ENCODE data around the gene HIRA.

GRCh38 chr22:19295733-19296132 is 135.8 kb downstream of the HIRA start:
- TF ChIP-seq, protein P1, sequence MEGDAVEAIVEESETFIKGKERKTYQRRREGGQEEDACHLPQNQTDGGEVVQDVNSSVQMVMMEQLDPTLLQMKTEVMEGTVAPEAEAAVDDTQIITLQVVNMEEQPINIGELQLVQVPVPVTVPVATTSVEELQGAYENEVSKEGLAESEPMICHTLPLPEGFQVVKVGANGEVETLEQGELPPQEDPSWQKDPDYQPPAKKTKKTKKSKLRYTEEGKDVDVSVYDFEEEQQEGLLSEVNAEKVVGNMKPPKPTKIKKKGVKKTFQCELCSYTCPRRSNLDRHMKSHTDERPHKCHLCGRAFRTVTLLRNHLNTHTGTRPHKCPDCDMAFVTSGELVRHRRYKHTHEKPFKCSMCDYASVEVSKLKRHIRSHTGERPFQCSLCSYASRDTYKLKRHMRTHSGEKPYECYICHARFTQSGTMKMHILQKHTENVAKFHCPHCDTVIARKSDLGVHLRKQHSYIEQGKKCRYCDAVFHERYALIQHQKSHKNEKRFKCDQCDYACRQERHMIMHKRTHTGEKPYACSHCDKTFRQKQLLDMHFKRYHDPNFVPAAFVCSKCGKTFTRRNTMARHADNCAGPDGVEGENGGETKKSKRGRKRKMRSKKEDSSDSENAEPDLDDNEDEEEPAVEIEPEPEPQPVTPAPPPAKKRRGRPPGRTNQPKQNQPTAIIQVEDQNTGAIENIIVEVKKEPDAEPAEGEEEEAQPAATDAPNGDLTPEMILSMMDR (IDR thresholded peaks at IDR 0.05), result no peak
- TF ChIP-seq, protein P2, sequence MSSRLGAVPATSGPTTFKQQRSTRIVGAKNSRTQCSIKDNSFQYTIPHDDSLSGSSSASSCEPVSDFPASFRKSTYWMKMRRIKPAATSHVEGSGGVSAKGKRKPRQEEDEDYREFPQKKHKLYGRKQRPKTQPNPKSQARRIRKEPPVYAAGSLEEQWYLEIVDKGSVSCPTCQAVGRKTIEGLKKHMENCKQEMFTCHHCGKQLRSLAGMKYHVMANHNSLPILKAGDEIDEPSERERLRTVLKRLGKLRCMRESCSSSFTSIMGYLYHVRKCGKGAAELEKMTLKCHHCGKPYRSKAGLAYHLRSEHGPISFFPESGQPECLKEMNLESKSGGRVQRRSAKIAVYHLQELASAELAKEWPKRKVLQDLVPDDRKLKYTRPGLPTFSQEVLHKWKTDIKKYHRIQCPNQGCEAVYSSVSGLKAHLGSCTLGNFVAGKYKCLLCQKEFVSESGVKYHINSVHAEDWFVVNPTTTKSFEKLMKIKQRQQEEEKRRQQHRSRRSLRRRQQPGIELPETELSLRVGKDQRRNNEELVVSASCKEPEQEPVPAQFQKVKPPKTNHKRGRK (CRISPR knock-in tag; IDR thresholded peaks at IDR 0.05; ENCODE audit: borderline replicate concordance), result no peak
- no peak for TF ChIP-seq ZNF671 (CRISPR knock-in tag; IDR thresholded peaks at IDR 0.05)
- TF ChIP-seq CBFB (CRISPR knock-in tag; IDR thresholded peaks at IDR 0.05; ENCODE audit: low read depth), result no peak
- TF ChIP-seq CREB1 (CRISPR knock-in tag; IDR thresholded peaks at IDR 0.05), result no peak
- no peak for TF ChIP-seq NFE2L1 (CRISPR knock-in tag; IDR thresholded peaks at IDR 0.05)
- TF ChIP-seq MAX (CRISPR knock-in tag; IDR thresholded peaks at IDR 0.05), result no peak
- no peak for TF ChIP-seq SP1 (CRISPR knock-in tag; conservative IDR thresholded peaks at IDR 0.05)
- no peak for TF ChIP-seq ZNF423 (CRISPR knock-in tag; IDR thresholded peaks at IDR 0.05)
- TF ChIP-seq ESRRA (CRISPR knock-in tag; IDR thresholded peaks at IDR 0.05; ENCODE audit: borderline replicate concordance), result no peak
- TF ChIP-seq, protein P3, sequence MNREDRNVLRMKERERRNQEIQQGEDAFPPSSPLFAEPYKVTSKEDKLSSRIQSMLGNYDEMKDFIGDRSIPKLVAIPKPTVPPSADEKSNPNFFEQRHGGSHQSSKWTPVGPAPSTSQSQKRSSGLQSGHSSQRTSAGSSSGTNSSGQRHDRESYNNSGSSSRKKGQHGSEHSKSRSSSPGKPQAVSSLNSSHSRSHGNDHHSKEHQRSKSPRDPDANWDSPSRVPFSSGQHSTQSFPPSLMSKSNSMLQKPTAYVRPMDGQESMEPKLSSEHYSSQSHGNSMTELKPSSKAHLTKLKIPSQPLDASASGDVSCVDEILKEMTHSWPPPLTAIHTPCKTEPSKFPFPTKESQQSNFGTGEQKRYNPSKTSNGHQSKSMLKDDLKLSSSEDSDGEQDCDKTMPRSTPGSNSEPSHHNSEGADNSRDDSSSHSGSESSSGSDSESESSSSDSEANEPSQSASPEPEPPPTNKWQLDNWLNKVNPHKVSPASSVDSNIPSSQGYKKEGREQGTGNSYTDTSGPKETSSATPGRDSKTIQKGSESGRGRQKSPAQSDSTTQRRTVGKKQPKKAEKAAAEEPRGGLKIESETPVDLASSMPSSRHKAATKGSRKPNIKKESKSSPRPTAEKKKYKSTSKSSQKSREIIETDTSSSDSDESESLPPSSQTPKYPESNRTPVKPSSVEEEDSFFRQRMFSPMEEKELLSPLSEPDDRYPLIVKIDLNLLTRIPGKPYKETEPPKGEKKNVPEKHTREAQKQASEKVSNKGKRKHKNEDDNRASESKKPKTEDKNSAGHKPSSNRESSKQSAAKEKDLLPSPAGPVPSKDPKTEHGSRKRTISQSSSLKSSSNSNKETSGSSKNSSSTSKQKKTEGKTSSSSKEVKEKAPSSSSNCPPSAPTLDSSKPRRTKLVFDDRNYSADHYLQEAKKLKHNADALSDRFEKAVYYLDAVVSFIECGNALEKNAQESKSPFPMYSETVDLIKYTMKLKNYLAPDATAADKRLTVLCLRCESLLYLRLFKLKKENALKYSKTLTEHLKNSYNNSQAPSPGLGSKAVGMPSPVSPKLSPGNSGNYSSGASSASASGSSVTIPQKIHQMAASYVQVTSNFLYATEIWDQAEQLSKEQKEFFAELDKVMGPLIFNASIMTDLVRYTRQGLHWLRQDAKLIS (CRISPR knock-in tag; IDR thresholded peaks at IDR 0.05; ENCODE audit: borderline replicate concordance), result no peak
- TF ChIP-seq, protein P4, sequence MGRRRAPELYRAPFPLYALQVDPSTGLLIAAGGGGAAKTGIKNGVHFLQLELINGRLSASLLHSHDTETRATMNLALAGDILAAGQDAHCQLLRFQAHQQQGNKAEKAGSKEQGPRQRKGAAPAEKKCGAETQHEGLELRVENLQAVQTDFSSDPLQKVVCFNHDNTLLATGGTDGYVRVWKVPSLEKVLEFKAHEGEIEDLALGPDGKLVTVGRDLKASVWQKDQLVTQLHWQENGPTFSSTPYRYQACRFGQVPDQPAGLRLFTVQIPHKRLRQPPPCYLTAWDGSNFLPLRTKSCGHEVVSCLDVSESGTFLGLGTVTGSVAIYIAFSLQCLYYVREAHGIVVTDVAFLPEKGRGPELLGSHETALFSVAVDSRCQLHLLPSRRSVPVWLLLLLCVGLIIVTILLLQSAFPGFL (CRISPR knock-in tag; IDR thresholded peaks at IDR 0.05; ENCODE audit: borderline replicate concordance), result no peak
- TF ChIP-seq, protein P5, sequence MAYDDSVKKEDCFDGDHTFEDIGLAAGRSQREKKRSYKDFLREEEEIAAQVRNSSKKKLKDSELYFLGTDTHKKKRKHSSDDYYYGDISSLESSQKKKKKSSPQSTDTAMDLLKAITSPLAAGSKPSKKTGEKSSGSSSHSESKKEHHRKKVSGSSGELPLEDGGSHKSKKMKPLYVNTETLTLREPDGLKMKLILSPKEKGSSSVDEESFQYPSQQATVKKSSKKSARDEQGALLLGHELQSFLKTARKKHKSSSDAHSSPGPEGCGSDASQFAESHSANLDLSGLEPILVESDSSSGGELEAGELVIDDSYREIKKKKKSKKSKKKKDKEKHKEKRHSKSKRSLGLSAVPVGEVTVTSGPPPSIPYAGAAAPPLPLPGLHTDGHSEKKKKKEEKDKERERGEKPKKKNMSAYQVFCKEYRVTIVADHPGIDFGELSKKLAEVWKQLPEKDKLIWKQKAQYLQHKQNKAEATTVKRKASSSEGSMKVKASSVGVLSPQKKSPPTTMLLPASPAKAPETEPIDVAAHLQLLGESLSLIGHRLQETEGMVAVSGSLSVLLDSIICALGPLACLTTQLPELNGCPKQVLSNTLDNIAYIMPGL (CRISPR knock-in tag; IDR thresholded peaks at IDR 0.05), result no peak
- no peak for TF ChIP-seq MYBL2 (CRISPR knock-in tag; IDR thresholded peaks at IDR 0.05)
